Suppressor macrophage (primary cell): ENCODE data around the gene UBTD1.

Source experiments
- DNase-seq, 4 experiments: peaks; one replicate each; pipeline ENCODE4 v3.0.0-alpha.2; 2020 to 2022

UBTD1 gene

DNA sequence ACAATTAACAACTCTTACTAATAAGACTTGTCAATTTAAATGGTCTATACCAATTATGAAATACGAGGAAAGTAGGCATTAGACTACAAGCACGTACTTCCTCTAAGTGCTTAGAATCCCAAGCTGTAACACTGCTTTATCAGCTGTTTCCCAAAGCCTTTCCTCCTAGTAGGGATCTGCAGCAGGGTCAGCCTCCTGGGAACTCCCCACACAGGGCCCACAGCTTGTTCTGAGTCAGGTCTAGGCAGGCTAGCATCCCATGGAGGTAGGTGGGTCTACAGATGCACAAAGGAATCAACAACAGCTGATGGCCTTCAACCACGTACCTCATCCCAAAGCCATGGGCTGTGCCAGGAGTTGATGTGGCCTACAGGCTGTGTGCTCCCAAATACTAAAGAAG lies 15.2 kb upstream of the UBTD1 start:
- peak; percentile 11 to 60 (median 53) for DNase-seq

DNA sequence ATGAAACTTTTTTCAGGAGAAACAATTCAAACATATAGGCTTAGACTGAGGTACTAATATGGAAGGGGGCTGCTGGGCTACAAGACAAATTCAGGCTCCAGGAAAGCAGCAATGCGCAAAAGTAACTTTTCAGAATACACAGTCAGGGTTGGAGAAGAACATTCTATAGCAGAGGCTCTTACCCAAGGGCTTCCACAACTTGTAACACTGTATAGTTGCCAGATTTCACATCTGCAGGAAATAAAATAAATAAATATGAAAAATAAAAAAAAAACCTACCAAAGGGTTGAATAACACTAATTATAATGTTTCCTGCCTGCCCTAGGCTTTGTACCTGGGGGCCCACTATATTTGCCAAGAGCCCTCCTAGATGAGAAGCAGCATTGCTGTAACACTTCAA lies 14.8 kb upstream of the UBTD1 start:
- DNase-seq: no peak

DNA sequence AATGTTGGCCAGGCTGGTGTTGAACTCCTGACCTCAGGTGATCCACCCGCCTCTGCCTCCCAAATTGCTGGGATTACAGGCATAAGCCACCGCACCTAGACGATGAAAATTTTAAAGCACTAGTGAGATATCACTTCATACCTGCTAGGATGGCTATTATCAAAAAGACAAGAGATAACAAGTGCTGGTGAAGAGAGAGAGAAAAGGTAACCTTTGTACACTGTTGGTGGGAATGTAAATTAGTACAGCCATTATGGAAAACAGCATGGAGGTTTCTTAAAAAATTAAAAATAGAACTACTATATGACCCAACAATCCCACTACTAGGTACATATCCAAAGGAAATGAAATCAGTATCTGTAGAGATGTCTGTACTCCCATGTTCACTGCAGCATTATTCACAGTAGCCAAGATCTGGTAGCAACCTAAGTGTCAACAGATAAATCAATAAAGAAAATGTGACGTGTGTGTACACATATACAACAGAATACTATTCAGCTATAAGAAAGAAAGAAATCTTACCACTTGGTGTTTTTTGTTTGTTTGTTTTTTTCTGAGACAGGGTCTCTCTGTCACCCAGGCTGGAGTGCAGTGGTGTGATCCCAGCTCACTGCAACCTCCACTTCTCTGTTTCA lies 13.0 kb upstream of the UBTD1 start:
- no peak for DNase-seq

DNA sequence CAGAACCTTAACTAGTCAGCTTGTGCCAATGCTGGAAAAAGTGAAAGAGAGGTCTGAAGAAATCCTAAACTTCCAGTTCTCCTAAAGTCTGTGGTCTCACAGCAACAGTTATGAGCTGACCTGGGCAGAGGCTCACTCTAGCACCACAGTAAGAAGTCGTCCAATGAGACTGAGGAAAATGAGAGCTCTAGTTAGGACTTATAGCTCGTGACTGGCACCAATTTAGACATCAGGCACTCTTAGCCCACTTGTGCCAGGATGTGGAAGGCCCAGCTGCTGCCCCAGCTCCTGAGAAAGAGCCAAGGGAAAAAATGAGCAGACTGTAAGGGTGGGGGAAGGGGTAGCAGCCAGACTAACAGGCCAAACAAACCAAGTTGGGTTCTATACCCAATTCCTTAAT lies 8.1 kb upstream of the UBTD1 start:
- DNase-seq: peak in 2 of 4 experiments; percentile 25 to 29

DNA sequence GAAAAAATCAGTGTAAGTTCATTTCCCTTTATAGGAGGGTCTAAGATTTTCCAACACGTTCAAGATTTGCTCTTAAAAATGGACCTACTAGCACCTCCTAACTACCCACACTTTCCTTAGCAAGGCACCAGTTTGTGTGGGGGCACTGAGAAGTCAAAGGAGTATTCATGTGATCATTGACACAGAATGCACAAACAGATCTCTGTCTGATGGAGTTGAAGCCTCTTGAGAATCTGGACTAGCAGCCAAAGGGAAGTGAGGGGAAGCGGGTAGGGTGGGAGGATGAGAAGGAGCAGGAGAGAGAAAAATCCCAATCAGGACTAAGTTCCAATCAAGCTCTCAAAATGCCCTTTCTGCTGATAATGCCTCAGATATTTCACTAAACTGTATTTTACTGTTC lies 4.6 kb upstream of the UBTD1 start:
- DNase-seq: peak; percentile 57 to 79 (median 73)

DNA sequence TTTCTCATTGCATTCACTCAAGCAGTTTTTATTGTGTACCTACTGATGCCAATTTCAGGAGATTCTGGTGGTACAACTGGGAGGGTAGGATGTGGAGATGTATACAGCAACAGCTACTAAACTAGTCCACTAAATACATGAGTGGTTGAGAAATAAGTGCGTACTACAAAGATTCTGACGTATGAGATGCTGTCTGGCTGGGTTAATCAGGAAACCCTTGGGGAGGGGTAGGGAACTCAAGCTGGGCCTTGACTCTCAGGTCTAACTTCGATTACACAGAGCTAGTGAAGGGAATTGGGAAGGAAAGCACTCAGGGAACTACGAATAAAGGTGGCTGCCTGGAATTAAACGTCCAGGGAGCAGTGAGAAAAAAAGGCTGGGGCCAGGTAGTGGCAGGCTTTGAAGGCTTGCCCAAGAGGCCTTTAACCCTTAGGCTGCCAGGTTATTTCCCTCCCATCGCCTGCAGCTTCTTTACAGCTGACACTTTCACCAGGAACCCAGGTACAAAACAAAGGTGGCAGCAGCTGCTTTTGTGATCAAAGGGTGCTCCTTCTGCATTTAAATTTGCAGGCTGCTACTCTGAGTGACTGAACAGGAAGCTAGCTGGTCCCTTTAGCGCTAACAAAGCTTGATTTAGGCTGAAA lies 3.7 kb upstream of the UBTD1 start:
- DNase-seq: peak in 1 of 4 experiments; percentile 29

DNA sequence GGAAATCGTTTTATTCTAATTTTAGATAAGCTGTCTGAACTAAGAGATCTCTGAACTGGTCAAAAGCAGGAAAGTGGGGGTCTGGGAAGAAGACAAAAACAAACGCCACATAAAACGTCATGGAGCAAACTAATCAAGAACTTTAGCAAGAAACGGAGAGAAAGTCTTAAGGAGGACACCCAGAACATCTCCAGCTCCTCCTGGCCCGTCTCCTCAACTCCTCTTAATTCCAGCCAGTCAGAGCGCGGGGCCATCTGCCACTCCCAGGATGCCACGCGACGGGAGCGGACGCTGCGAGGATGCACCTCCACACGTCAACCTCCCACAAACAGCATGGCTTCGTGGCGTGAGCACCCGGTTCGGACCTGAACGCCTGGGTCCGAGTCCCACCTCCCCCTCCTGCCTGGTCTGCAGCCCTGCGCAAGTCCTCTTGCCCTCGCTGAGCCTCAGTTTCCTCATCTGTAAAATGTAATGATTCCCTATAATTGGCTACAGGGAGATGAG lies 1.1 kb upstream of the UBTD1 start:
- peak; percentile 84 to 91 (median 88) for DNase-seq

DNA sequence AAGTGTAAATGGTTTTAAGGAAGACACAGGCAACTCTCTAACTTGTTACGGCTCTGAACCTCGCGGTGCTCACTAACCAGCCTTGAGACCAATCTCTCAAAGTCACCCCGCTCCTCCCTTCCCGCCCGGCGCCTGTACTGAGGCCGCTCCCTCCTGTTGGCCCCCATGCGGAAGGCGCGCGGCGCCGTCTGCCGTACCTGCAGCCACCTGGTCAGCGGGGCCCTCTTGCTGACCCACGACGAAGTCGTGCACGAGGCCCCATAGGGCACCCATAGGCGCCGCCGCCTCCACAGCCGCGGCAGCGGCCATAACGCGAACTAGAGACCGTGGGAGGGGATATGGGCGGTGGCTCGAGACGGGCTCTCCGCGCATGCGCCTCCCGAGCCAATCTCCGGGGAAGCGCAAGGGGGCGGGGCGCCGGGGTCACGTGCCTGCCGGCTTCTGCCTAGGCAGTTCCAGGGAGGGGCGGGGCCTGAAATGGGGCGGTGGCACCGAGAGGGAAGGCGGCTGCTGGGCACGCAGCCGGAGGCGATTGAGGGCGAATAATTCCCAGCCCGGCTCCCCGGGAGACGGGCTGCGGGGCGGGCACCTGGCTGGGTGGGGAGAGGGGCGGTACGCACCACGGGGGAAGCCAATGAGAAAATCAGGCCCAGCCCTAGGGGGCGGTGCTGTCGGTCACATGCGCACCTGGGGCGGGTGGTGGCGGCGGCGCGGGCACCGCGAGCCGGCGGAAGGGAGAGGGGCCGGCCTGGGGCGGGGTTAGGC lies 466 bp upstream of the UBTD1 start, which contains the start of gene MMS19:
Gene MMS19 (minus strand): TSS at position 347 of the 765 bp plus-strand sequence. CDS start 38 bp downstream, at position 309.
- peak; percentile 99 to 100 (median 100) for DNase-seq

DNA sequence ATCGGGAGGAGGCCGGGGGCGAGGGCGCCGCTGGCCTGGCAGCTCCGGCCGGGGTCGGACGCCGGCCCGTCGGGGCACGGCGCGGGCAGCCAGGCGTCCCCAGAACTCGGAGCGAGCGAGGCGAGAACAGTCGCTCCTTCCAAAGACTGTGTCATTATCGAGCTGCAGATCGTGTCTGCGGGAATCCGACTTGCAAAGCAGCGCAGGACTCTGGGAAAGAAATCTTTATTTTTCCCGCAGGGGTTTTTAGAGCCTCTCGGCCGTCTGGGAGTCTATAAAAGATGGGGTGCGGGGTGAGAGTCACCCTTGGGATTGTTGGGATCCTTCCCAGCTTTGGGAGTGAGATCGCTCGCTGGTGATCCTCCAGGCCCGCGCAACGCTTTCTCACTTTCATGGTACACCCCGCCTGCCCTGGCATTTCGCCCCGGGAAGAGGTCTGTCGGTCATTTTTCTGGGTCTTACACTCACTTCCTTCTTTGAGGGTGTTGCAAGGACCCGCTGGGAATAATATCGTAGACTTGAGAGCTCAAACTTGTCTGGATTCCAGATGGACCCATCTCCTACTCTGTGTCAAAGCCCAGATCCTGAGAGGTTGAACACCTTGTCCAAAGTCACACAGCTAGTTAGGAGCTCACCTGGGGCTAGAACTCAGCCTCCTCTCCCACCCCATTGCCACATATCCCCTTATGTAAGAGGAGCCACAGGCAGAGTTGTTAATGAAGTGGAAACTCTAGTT lies 1.0 kb downstream of the UBTD1 start:
- peak; percentile 60 to 81 (median 78) for DNase-seq

DNA sequence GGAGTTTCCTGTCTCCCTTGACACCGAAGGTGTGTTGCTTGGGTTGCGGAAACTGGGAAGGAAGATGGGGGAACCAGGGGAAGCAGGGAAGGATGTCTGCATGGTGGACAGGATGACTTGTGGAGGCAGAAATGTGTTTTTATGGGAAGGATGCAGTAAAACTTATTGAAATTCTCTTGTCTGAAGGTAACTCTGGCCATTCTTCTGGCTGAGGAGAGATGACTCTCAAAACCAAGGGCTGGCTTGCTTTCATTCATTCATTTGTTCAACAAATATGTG lies 1.5 kb downstream of the UBTD1 start:
- no peak for DNase-seq

DNA sequence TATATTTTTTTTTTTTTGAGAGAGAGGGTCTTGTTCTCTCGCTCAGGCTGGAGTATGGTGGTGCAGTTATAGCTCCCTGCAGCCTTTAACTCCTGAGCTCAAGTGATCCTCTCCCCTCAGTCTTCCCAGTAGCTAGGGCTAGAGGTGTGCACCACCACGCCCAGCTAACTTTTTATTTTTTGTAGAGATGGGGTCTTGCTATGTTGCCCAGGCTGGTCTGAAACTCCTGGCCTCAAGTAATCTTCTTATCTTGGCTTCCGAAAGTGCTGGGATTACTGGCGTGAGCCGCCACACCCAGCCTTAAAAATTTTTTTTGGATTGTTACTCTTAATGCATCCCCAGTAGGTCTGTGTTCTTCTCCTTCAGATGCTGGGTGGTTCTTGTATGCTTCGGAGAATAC lies 4.2 kb downstream of the UBTD1 start:
- DNase-seq: no peak

DNA sequence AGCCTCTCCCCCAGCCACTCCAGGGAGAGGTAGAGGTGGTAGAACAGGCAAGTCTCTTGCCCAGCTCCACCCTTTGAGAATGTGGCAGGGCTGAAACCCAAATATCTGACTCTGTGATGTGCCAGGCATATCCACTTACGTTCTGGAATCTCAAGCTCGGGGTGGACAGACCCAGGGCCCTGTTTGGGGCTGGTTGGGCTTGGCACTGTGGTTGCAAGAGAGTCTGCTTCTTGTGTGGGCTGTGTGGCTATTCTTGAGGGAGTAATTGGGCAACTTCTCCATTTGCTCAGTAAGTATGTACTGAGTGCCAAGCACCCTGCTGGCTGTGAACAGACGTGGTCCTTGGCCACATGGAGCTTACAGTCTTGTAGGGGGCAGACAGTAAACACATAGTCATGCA lies 4.7 kb downstream of the UBTD1 start:
- DNase-seq: peak; percentile 40 to 76 (median 70)

DNA sequence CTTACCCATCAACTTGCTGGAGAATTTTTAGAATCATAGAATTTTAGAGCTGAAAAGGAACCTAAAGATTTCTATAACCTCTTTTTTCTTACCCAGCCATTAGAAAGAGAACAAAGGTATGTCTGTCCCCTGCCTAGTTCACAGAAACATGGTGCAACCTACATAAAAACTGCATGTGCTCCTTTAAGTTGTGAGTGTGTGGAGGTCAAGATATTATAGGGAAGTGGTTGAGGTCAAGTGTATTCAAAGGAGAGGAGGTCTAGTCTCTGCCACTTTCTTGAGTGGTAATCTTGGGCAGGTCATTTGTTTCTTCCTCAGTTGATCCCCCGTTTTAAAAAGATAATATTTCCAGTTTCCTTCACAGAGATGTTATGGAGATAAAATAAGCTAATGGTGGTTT lies 6.4 kb downstream of the UBTD1 start:
- DNase-seq: peak in 3 of 4 experiments; percentile 21 to 62 (median 58)

DNA sequence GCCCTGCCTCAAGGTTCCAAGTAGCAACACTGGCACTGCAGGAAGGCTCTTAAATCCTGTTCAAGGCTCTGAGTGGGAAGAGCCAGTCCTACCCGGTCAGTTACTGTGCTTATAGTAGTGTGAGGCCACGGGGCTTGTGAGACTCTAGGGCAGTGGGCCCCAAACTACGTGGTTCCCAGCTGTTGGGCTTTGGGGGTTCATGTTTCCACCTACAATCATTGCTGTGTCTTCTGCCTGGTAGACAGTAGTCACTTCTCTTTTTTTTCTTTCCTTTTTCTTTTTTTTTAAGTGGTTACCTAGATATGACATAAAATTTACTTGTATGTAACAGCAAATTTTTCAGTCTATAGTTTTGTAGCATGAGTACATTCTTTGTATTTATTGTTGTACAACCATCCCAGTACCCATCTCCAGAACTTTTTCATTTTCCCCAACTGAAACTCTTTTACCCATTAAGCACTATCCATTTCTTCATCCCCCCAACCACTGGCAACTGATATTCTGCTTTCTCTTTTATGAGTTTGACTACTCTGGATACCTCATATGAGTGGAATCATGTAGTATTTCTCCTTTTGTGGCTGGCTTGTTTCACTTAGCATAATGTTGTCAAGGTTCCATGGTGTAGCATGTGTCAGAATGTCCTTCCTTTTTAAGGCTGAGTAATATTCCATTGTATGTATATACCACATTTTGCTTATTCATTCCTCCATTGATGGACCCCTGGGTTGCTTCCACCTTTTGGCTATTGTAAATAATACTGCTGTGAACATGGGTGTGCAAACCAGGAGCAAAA lies 7.7 kb downstream of the UBTD1 start:
- peak; percentile 39 to 63 (median 48) for DNase-seq

DNA sequence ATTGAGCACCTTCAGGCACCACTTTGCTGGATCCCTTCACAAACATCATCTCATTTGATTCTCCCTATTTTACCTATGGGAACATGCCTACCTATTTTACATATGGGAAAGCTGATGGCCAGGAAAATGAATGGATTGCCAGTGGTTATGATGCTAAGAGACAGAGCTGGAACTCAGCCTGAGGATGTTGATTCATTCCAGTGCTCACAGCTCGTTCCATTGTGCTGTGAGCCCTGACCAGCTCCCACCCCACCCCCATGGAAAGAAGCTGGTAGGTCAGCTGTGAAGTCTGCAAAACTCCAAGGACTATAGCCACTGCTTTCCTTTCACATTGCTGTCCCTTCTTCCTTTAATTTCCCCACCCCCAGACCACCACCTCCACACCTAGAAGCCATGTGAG lies 9.6 kb downstream of the UBTD1 start:
- no peak for DNase-seq

DNA sequence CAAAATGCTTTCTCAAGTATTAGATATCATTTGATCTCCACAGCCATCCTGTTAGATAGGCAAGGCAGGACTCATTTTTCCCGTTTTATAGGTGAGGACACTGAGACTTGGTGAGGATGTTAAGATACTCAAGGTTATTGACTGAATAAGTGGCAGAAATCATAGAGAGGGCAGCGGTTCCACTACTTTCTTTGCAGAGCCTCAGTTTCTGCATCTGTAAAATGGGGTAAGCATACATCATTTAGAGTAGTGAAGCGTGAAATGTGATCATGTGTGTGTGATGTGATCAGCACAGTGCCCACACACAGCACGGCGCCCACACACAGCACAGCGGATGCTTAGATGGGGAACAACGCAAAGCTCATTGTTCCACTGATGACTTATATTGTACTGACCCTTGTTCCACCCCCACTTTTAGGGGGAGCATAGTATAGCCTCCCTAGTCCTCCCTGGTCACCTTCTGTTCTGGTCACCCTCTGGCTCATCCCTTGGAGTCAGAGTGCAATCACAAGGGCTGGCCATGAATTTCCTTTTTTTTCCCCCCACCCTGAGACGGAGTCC lies 10.5 kb downstream of the UBTD1 start:
- peak; percentile 87 to 96 (median 89) for DNase-seq

DNA sequence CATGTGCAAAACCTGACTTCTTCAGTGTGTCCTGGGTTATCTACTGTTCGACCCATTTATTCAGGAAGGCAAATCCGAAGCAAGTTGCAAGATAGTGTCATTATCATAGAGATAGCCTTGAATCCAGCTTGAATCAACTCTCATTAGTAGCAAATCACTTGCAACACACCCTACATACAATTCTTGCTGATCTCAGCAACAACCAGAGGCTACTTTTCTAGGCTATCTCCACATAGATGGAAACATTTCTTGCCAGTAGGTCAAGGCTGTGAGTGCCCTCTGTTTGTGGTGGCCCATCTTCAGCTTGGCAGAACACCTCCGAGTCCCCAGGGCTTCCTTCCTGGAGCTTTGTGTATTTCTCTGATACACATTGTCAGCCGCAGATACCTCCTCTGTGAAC lies 12.0 kb downstream of the UBTD1 start:
- no peak for DNase-seq

DNA sequence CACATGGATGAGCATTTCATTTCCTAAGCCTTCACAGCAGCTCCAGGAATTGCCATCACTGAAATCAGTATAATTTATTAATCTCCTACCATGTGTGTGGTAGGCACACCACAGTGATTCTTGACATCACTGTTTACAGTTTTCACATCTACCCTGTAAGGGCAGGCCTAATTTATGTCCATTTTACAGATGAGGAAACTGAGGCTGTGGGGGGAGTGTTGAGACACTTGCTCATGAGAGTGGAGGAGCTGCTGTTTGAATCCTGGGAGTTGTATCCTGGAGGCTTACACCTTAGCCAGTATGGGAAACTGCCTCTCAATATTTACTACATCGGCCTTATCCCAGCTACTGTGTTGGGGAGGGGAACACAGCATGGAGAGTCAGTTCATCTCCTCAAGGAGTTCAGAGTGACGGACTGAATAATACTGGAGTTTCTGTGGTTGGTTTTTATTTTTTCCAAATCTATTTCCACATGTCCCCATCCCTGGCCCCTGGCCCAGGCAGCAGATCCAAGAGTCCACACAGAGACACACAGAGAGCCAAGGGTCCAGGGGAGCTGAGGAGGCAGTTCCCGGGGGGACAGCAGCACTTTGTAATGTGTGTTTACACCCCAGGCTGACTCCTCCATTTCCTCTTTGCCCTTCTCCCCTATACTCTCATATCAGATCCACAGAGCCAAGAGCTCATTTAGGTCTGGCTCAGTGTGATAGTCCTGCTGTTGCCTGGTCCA lies 13.2 kb downstream of the UBTD1 start:
- no peak for DNase-seq

DNA sequence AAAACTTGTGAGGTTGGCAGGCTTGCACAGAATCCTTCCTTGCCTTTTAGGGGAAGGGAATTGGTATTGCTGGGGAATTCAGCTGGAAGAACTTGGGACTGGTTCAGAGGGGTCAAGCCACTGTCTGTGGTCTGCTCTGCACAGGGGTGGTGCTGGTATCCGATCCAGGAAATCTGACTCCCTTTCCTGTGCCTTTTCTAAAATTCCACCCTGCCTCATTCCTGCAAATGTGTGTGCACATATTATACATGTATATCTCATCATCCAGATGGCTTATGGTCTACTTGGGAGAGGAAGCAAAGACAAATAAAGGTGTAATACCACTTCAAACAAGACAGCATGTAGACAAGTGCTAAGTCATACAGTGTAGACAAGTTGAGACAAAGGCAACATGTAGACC lies 14.3 kb downstream of the UBTD1 start:
- no peak for DNase-seq

DNA sequence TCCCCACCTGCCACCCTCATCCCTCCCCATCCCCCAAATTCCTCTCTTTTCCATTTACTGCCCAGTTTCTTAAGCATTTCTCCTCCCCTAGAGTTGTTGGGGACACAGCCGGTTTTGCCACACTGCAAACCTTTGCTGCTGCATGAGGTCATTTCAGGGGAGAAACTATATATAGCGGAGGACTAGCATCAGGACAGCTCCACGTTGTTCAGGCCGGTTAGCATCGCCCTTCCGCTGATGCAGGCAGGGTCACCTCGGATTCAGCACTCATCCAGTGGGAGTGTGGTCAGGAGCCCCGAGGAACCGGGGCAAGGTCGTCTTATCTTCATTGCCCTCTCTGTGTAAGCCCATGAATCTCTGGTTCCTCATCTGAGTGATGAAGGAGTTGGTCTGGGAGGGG lies 15.6 kb downstream of the UBTD1 start:
- no peak for DNase-seq
